IMR-90 (cell line): ENCODE results near the gene DNAJB2.

ENCODE experiments used
- CEBPB ChIP-seq: IDR thresholded peaks from 2 replicates; pipeline ENCODE4 v1.6.1; 2012; ENCODE audit warnings: low read depth, low read length, improper control_type of control experiment
- CHD1 ChIP-seq: IDR thresholded peaks from 2 replicates; pipeline ENCODE4 v1.6.1; 2012; ENCODE audit warnings: low read depth, low read length, improper control_type of control experiment
- ELK1 ChIP-seq: fragments of 150-350 bp; IDR thresholded peaks from 2 replicates; pipeline ENCODE4 v1.6.1; 2016; ENCODE audit warnings: low read depth, mild to moderate bottlenecking, low read length, moderate library complexity, borderline replicate concordance
- FOS ChIP-seq: fragments of 150-350 bp; IDR thresholded peaks from 2 replicates; pipeline ENCODE4 v1.6.1; 2016; ENCODE audit warnings: low read depth, low read length
- MAFK ChIP-seq: IDR thresholded peaks from 2 replicates; pipeline ENCODE4 v1.6.1; 2012; ENCODE audit warnings: low read depth, low read length, improper control_type of control experiment
- MAZ ChIP-seq: IDR thresholded peaks from 2 replicates; pipeline ENCODE4 v1.6.1; 2012; ENCODE audit warnings: low read depth, mild to moderate bottlenecking, low read length, improper control_type of control experiment, moderate library complexity, borderline replicate concordance
- NFE2L2 ChIP-seq: fragments of 150-350 bp; IDR thresholded peaks from 2 replicates; pipeline ENCODE4 v1.6.1; 2016; ENCODE audit warnings: low read depth, mild to moderate bottlenecking, low read length
- POLR2A ChIP-seq: IDR thresholded peaks from 2 replicates; pipeline ENCODE4 v1.6.1; 2012; ENCODE audit warnings: mild to moderate bottlenecking, low read depth, low read length
- RAD21 ChIP-seq: IDR thresholded peaks from 2 replicates; pipeline ENCODE4 v1.6.1; 2012; ENCODE audit warnings: low read length, improper control_type of control experiment
- RCOR1 ChIP-seq: IDR thresholded peaks from 2 replicates; pipeline ENCODE4 v1.6.1; 2012; ENCODE audit warnings: mild to moderate bottlenecking, low read length, improper control_type of control experiment; ENCODE audit not compliant: insufficient replicate concordance
- RFX5 ChIP-seq: IDR thresholded peaks from 2 replicates; pipeline ENCODE4 v1.8.0; 2012; ENCODE audit warnings: low read depth, mild to moderate bottlenecking, low read length, moderate library complexity
- SMC3 ChIP-seq: fragments of 150-350 bp; IDR thresholded peaks from 2 replicates; pipeline ENCODE4 v1.6.1; 2016; ENCODE audit warnings: low read depth, mild to moderate bottlenecking, antibody characterized with exemption, low read length, moderate library complexity
- USF2 ChIP-seq: fragments of 150-350 bp; IDR thresholded peaks from 2 replicates; pipeline ENCODE4 v1.6.1; 2017; ENCODE audit warnings: mild to moderate bottlenecking, antibody characterized with exemption, low read length, low read depth
- TF ChIP-seq, protein P1 (sequence below): conservative IDR thresholded peaks from 2 replicates; pipeline ENCODE4 v1.5.1; 2012; ENCODE audit warnings: mild to moderate bottlenecking, low read depth, low read length, improper control_type of control experiment

DNA sequence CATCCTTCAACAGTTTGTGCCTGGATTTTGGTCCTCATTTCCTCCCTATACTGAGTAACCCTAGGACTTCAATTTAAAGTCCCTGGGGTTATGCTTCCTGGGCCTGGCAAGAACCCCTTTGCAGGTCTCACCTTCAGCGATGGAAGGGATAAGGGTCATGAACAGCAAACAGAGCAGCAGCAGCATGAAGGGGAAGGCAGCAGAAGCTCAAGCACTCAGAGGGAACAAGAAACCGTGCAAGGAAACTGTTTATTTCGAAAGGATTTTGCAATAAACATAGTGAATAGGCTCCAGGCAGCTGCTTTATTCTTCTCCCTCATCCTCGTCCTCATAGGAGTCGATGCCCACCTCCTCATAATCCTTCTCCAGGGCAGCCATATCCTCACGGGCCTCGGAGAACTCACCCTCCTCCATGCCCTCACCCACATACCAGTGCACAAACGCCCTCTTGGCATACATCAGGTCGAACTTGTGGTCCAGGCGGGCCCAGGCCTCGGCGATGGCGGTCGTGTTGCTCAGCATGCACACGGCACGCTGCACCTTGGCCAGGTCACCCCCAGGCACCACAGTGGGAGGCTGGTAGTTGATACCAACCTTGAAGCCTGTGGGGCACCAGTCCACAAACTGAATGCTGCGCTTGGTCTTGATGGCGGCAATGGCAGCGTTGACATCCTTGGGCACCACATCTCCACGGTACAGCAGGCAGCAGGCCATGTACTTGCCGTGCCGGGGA lies 29.0 kb upstream of the DNAJB2 start:
- TF ChIP-seq, protein P1, sequence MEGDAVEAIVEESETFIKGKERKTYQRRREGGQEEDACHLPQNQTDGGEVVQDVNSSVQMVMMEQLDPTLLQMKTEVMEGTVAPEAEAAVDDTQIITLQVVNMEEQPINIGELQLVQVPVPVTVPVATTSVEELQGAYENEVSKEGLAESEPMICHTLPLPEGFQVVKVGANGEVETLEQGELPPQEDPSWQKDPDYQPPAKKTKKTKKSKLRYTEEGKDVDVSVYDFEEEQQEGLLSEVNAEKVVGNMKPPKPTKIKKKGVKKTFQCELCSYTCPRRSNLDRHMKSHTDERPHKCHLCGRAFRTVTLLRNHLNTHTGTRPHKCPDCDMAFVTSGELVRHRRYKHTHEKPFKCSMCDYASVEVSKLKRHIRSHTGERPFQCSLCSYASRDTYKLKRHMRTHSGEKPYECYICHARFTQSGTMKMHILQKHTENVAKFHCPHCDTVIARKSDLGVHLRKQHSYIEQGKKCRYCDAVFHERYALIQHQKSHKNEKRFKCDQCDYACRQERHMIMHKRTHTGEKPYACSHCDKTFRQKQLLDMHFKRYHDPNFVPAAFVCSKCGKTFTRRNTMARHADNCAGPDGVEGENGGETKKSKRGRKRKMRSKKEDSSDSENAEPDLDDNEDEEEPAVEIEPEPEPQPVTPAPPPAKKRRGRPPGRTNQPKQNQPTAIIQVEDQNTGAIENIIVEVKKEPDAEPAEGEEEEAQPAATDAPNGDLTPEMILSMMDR: no peak
- no peak for TF ChIP-seq RAD21
- TF ChIP-seq CHD1: no peak
- no peak for TF ChIP-seq POLR2A
- TF ChIP-seq NFE2L2: no peak
- no peak for TF ChIP-seq RFX5
- TF ChIP-seq SMC3: no peak
- TF ChIP-seq USF2: no peak
- no peak for TF ChIP-seq ELK1
- TF ChIP-seq CEBPB: no peak
- no peak for TF ChIP-seq RCOR1
- TF ChIP-seq MAZ: no peak
- no peak for TF ChIP-seq FOS
- TF ChIP-seq MAFK: no peak
